DND-41 (cell line): ENCODE results near the gene POR.

Experiments used
- ATAC-seq: fragments of 200-7000 bp; cut with Tn5 transposase; 3 replicates; pipeline ENCODE4 v1.9.1; 2021; ENCODE audit warnings: low read depth; ENCODE audit not compliant: insufficient read depth
- DNase-seq: peaks from one replicate; pipeline ENCODE4 v3.0.0-alpha.2; 2020
- H2AFZ ChIP-seq: 2 replicates; pipeline ENCODE4 v1.6.0; 2012; ENCODE audit warnings: low read depth, low read length
- H3K27ac ChIP-seq: 2 replicates; pipeline ENCODE4 v1.5.1; 2012; ENCODE audit warnings: low read length, inconsistent platforms
- H3K27me3 ChIP-seq: fragments of 200-600 bp; sonication (generic); 2 replicates; pipeline ENCODE4 v1.6.0; 2012; ENCODE audit warnings: low read length, mild to moderate bottlenecking, inconsistent platforms; ENCODE audit not compliant: insufficient read depth, poor library complexity
- H3K36me3 ChIP-seq: 2 replicates; pipeline ENCODE4 v1.5.1; 2012; ENCODE audit warnings: low read length, inconsistent platforms; ENCODE audit not compliant: insufficient read depth
- H3K4me1 ChIP-seq: 2 replicates; pipeline ENCODE4 v1.5.1; 2012; ENCODE audit warnings: mild to moderate bottlenecking, low read length; ENCODE audit not compliant: insufficient read depth
- H3K4me2 ChIP-seq: 2 replicates; pipeline ENCODE4 v1.6.0; 2012; ENCODE audit warnings: mild to moderate bottlenecking, moderate library complexity, low read length, inconsistent platforms; ENCODE audit not compliant: insufficient read depth
- H3K4me3 ChIP-seq, 2 experiments: fragments of 200-600 bp in 1 of 2; shearing (Covaris generic) in 1 of 2; 2 replicates each; pipeline ENCODE4 v1.5.1; 2012 to 2016; ENCODE audit warnings: inconsistent platforms in 2 of 2, low read length in 2 of 2, mild to moderate bottlenecking in 2 of 2, low read depth in 1 of 2, moderate library complexity in 1 of 2
- H3K79me2 ChIP-seq: 2 replicates; pipeline ENCODE4 v1.6.0; 2012; ENCODE audit warnings: low read length, inconsistent platforms; ENCODE audit not compliant: insufficient read depth
- H3K9ac ChIP-seq: 2 replicates; pipeline ENCODE4 v1.6.0; 2012; ENCODE audit warnings: low read depth, mild to moderate bottlenecking, inconsistent platforms, low read length, moderate library complexity
- H3K9me3 ChIP-seq: 2 replicates; pipeline ENCODE4 v1.5.1; 2012; ENCODE audit warnings: low read length, moderate library complexity, mild to moderate bottlenecking, inconsistent platforms; ENCODE audit not compliant: insufficient read depth, severe bottlenecking
- H4K20me1 ChIP-seq: 2 replicates; pipeline ENCODE4 v1.6.0; 2012; ENCODE audit warnings: low read length; ENCODE audit not compliant: insufficient read depth
- EZH2 ChIP-seq: IDR thresholded peaks from 3 replicates; pipeline ENCODE4 v1.6.1; 2012; ENCODE audit warnings: borderline replicate concordance, low read depth, mild to moderate bottlenecking, moderate library complexity, low read length, inconsistent platforms; ENCODE audit not compliant: severe bottlenecking
- TF ChIP-seq, protein P1 (sequence below): IDR thresholded peaks from 2 replicates; pipeline ENCODE4 v1.5.1; 2012; ENCODE audit warnings: borderline replicate concordance, low read length, moderate library complexity, mild to moderate bottlenecking; ENCODE audit not compliant: poor library complexity, severe bottlenecking; ENCODE audit errors: extremely low read depth

POR gene

DNA sequence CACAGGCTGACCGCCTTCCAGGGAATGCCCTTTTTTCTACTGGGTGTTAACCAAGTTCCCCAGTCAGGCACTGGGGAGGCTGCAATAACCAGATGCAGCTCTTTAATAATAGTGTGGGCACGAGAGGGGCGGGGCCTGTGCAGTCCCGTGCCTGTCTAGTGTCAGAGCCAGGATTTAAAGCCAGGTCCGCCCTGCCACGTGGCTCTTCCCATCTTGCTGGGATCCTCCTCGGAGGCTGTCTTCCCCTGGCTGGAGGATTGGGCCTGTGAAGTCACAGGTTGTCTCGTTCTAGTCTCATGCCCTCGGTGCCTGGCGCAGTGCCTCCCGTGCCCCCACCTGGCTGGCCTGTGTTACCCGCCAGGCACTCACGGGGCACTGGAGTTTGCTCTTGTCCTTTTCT lies 54.2 kb downstream of the POR start:
- TF ChIP-seq, protein P1, sequence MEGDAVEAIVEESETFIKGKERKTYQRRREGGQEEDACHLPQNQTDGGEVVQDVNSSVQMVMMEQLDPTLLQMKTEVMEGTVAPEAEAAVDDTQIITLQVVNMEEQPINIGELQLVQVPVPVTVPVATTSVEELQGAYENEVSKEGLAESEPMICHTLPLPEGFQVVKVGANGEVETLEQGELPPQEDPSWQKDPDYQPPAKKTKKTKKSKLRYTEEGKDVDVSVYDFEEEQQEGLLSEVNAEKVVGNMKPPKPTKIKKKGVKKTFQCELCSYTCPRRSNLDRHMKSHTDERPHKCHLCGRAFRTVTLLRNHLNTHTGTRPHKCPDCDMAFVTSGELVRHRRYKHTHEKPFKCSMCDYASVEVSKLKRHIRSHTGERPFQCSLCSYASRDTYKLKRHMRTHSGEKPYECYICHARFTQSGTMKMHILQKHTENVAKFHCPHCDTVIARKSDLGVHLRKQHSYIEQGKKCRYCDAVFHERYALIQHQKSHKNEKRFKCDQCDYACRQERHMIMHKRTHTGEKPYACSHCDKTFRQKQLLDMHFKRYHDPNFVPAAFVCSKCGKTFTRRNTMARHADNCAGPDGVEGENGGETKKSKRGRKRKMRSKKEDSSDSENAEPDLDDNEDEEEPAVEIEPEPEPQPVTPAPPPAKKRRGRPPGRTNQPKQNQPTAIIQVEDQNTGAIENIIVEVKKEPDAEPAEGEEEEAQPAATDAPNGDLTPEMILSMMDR = no peak
- no peak for TF ChIP-seq EZH2
- no peak overlapping the region for H2AFZ ChIP-seq

DNA sequence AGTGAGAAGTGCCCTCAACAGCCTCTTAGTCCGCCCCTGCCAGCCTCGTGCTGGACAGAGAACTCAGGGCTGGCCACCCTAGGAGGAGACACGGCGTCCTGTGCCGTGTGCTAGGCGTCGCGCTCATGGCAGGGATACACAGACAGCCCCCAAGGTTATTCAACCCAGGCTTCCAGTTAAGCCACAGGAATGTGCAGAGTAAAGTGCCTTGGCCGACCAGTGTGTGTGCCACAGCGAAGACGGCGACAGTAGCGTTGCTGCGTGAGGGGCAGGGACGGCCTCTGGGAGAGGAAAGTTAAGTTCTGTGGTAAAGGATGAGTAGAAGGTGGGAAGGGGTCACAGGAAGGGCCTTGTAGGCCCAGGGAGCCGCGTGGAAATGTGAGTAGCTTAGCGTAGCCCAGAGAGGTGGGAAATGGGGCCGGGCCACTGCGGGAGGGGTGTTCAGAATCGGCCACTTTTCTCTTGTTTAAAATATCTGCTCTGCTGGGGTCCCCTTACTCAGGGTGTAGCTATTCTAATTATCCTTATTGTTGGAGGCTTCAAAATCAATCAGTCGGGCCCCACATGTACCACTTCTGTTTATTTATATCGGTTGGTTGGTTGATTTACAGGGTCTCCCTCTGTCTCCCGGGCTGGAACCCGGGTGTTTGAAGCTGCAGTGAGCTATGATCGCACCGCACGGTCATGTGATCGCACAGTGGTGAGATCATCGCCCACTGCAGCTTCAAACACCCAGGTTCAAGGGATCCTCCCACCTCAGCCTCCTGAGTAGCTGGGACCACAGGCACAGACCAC lies 54.9 kb downstream of the POR start:
- H3K4me1 ChIP-seq = no peaks in the 10 kb centered on the region
- H4K20me1 ChIP-seq = peaks cover 20% of the 10 kb centered on the region; the same call in 1 of the 2 replicates
- ATAC-seq = 0 out of 3 replicates have a peak, but pooled peaks have one; percentile 29
- no peak for TF ChIP-seq EZH2
- TF ChIP-seq, protein P1 = no peak
- no peak overlapping the region for H3K27ac ChIP-seq
- no peaks in the 10 kb centered on the region for H3K36me3 ChIP-seq
- H3K4me3 ChIP-seq = no peak overlapping the region
- H2AFZ ChIP-seq = no peak overlapping the region
- H3K27me3 ChIP-seq = no peaks in the 10 kb centered on the region
- H3K9me3 ChIP-seq = no peaks in the 10 kb centered on the region
- H3K9ac ChIP-seq = no peak overlapping the region
- H3K79me2 ChIP-seq = no peaks in the 10 kb centered on the region
- DNase-seq = no peak
- no peak overlapping the region for H3K4me2 ChIP-seq

More for the DNA sequence above, 54.2 kb downstream of the POR start:
- Histone ChIP-seq H3K36me3 (no peaks in the 10 kb centered on the region), H3K79me2 (no peaks in the 10 kb centered on the region), H3K27ac (no peak overlapping the region), H3K4me1 (no peaks in the 10 kb centered on the region), H3K27me3 (no peaks in the 10 kb centered on the region), H3K9me3 (no peaks in the 10 kb centered on the region), H4K20me1 (peaks cover 20% of the 10 kb centered on the region; the same call in 1 of the 2 replicates), H3K4me2 (no peak overlapping the region), H3K9ac (no peak overlapping the region), H3K4me3 (no peak overlapping the region)
- DNase-seq (no peak), ATAC-seq (no peak)

DNA sequence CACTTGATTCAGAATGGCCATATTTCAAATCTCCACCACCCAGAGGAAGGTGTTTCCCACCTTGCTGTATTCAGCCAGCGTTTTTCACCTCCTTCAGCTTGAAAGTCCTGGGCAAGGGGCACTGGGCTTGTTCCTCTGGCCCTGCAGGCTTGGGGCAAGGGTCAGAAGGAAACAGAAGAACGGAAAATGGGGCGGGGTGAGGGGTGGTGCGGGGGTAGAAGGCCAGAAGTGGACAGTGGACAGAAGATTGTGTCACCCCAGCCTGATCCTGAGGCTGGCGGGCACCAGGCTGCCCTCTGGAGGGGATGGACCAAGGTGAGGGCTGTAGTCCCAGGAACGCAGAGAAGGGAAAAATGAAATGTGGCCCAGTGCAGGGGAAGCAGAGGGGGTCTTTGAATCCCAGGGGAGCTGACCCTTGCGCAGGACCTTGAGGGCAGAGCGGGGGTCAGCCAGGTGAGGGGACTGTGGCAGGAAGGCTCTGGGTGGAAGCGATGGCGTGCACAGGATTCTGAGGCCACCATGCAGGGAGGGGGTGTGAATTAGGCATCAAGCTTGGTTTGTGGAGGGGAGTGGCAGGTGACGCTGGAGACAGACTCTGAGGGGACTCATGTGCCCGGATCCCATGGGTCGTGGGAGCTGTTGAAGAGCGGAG lies 56.5 kb downstream of the POR start:
- Histone ChIP-seq H3K36me3 (no peaks in the 10 kb centered on the region), H3K4me3 (no peak overlapping the region), H3K4me1 (no peaks in the 10 kb centered on the region), H3K4me2 (no peak overlapping the region), H2AFZ (no peak overlapping the region), H3K9ac (no peak overlapping the region), H3K27me3 (no peaks in the 10 kb centered on the region), H3K79me2 (no peaks in the 10 kb centered on the region), H3K9me3 (no peaks in the 10 kb centered on the region), H3K27ac (no peak overlapping the region), H4K20me1 (peaks cover 14% of the 10 kb centered on the region; the same call in 1 of the 2 replicates)
- DNase-seq = no peak
- ATAC-seq = no peak
- no peak for TF ChIP-seq EZH2
- TF ChIP-seq, protein P1 = no peak
